ENCODE results near the gene SLC26A1.
A peak's percentile ranks its signal among the peaks of the same experiment; 100 is the strongest.

The SLC26A1 gene

DNA sequence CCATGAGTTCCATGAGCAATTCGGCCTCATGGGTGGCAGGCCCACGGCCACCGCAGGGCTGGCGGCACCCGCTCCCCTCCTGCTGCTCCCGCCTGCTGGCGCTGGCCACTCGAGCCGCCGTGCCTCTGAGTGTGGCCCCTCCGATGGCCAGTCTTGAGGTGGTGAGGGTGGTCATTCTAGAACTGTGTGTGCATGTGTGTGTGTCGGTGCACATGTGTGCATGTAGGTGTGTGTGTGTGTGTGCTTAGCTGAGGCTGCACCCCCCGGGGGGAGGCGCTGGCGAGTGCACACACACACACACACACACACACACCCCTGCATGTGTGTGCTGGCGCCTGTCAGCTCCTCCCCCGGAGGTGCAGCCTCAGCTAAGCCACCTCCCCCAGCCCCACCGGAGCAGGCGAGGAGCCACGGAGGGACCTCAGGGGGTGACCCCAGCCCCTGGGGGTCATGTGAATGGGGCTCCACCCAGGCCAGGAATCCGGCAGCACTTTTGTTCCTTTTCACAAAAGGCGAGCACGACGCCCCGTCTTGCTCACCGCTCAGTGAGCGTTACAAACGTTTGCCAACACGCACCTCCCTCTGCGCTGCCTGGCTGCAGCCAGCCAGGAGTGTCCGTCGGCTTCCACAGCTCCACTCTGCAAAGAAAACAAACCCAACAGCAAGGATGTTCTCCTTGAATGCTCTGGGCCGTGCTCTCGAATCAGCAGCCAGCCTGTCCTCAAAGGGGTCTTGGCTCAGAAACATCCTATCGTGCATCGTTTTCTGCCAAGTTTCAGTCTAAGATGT, 48.1 kb upstream of the SLC26A1 start:
- peak overlapping the region; percentile 87 for H3K23ac ChIP-seq (ENCODE audit: low read depth, low read length, poor library complexity)
- H3K14ac ChIP-seq (ENCODE audit: low read length), result peak overlapping the region; percentile 89
- peak overlapping the region in 1 of 2 donors; percentile 5 for H3K4me3 ChIP-seq (ENCODE audit: low read length in 2 of 2)
- peak overlapping the region; percentile 99 for H2BK15ac ChIP-seq (ENCODE audit: low read length)
- H3K9me3 ChIP-seq (replicated peaks in 1 of 2; ENCODE audit: control insufficient read depth in 2 of 2, insufficient read depth in 1 of 2, low read depth in 1 of 2, low read length in 2 of 2), result no peaks in the 10 kb centered on the region
- H3K4ac ChIP-seq (ENCODE audit: low read length), result peak overlapping the region; percentile 99
- H2BK12ac ChIP-seq (ENCODE audit: low read length), result peak overlapping the region; percentile 100
- peak overlapping the region; percentile 63 for H3K9ac ChIP-seq (ENCODE audit: low read depth, low read length, poor library complexity)
- H3K18ac ChIP-seq (ENCODE audit: low read length), result peak overlapping the region; percentile 98
- H2BK120ac ChIP-seq (ENCODE audit: low read depth, low read length), result peak overlapping the region; percentile 100
- peaks cover 56 to 65% of the 10 kb centered on the region in 2 donors for H3K4me1 ChIP-seq (ENCODE audit: control insufficient read depth in 2 of 2, insufficient read depth in 1 of 2, low read depth in 1 of 2, low read length in 2 of 2)
- no CpG with 5 or more reads among the region's 36 CpGs for WGBS, 2 donors (ENCODE audit: extremely low coverage in 2 of 2, insufficient read length in 2 of 2, insufficient replicate concordance in 1 of 2)
- H3K36me3 ChIP-seq (replicated peaks in 1 of 2; ENCODE audit: control insufficient read depth in 2 of 2, insufficient read depth in 2 of 2, low read length in 2 of 2), result no peaks in the 10 kb centered on the region
- peak overlapping the region; percentile 54 for H3K4me2 ChIP-seq (ENCODE audit: insufficient read depth, low read length, poor library complexity, severe bottlenecking)
- peak; percentile 82 for DNase-seq (ENCODE audit: low spot score)
- peak overlapping the region; percentile 99 for H2BK5ac ChIP-seq (ENCODE audit: low read length)
- H4K91ac ChIP-seq (ENCODE audit: low read depth, low read length, poor library complexity), result peak overlapping the region; percentile 89
- H2AK5ac ChIP-seq (ENCODE audit: low read depth, low read length), result peak overlapping the region; percentile 100
- H3K27ac ChIP-seq (replicated peaks; ENCODE audit: low read length), result peak overlapping the region; percentile 98
- peaks cover 2% of the 10 kb centered on the region for H3K79me1 ChIP-seq (ENCODE audit: low read depth, low read length)
- H4K8ac ChIP-seq (ENCODE audit: low read depth, low read length), result peak overlapping the region; percentile 96
- H2AFZ ChIP-seq (ENCODE audit: low read length), result peak overlapping the region; percentile 92
- H3K27me3 ChIP-seq (ENCODE audit: control insufficient read depth in 3 of 3, insufficient read depth in 3 of 3, low read depth in 1 of 3, low read length in 3 of 3), result no peaks in the 10 kb centered on the region

DNA sequence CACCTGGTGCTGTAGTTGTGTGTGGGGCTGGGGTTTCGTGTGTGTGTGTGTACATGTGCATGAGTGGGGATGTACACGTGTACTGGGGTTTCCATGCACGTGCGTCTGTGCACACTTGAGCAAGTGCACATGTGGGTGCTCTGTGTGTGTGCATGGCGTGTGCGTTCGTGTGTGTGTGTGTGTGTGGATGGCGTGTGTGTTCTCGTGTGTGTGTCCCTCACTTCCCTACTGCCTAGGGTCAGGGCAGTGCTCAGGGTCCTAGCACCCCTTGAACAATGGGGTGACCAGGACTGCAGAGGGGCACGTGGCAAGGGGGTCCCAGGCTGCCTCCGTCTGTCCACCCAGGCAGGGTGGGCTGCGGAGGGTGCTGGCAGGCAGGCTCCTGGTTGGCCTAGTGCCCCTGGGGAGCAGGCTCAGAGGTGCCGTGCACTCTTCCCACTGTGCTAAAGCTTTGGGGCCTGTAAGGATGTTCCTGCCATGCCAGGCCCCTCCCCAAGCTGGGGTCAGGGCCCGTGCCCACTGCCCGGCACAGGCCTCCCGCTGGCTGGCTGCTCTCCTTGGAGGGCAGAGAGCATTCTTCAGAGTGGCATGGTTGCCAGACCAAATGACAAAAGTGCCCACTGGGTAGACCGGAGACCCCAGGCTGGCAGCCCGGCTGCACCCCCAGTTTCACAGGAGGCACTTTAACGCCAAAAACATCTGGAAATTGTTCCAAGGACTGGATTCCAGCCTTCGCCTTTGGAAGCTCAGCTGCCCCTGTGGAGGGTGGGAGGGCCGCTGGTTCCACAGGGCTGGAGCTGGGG, 47.3 kb upstream of the SLC26A1 start:
- Histone ChIP-seq H3K9me3 (replicated peaks in 1 of 2; ENCODE audit: control insufficient read depth in 2 of 2, insufficient read depth in 1 of 2, low read depth in 1 of 2, low read length in 2 of 2) (no peaks in the 10 kb centered on the region), H3K9ac (ENCODE audit: low read depth, low read length, poor library complexity) (peak overlapping the region; percentile 81), H3K18ac (ENCODE audit: low read length) (peak overlapping the region; percentile 97), H3K27ac (replicated peaks; ENCODE audit: low read length) (peak overlapping the region; percentile 98), H4K8ac (ENCODE audit: low read depth, low read length) (peak overlapping the region; percentile 96), H3K4me2 (ENCODE audit: insufficient read depth, low read length, poor library complexity, severe bottlenecking) (no peak overlapping the region), H2BK5ac (ENCODE audit: low read length) (peak overlapping the region; percentile 99), H2AK5ac (ENCODE audit: low read depth, low read length) (peak overlapping the region; percentile 100), H2BK120ac (ENCODE audit: low read depth, low read length) (peak overlapping the region; percentile 100), H3K23ac (ENCODE audit: low read depth, low read length, poor library complexity) (peak overlapping the region; percentile 87), H2BK12ac (ENCODE audit: low read length) (peak overlapping the region; percentile 100), H3K4me3 (ENCODE audit: low read length in 2 of 2) (peak overlapping the region in 1 of 2 donors; percentile 46), H3K79me1 (ENCODE audit: low read depth, low read length) (peaks cover 2% of the 10 kb centered on the region), H3K4me1 (ENCODE audit: control insufficient read depth in 2 of 2, insufficient read depth in 1 of 2, low read depth in 1 of 2, low read length in 2 of 2) (peaks cover 60 to 69% of the 10 kb centered on the region in 2 donors), H4K91ac (ENCODE audit: low read depth, low read length, poor library complexity) (peak overlapping the region; percentile 98), H3K36me3 (replicated peaks in 1 of 2; ENCODE audit: control insufficient read depth in 2 of 2, insufficient read depth in 2 of 2, low read length in 2 of 2) (no peaks in the 10 kb centered on the region), H2AFZ (ENCODE audit: low read length) (peak overlapping the region; percentile 92), H2BK15ac (ENCODE audit: low read length) (peak overlapping the region; percentile 99), H3K27me3 (ENCODE audit: control insufficient read depth in 3 of 3, insufficient read depth in 3 of 3, low read depth in 1 of 3, low read length in 3 of 3) (no peaks in the 10 kb centered on the region), H3K14ac (ENCODE audit: low read length) (peak overlapping the region; percentile 89), H3K4ac (ENCODE audit: low read length) (peak overlapping the region; percentile 99)
- DNase-seq (ENCODE audit: low spot score), result no peak
- WGBS, 2 donors (ENCODE audit: extremely low coverage in 2 of 2, insufficient read length in 2 of 2, insufficient replicate concordance in 1 of 2), result no CpG with 5 or more reads among the region's 21 CpGs

DNA sequence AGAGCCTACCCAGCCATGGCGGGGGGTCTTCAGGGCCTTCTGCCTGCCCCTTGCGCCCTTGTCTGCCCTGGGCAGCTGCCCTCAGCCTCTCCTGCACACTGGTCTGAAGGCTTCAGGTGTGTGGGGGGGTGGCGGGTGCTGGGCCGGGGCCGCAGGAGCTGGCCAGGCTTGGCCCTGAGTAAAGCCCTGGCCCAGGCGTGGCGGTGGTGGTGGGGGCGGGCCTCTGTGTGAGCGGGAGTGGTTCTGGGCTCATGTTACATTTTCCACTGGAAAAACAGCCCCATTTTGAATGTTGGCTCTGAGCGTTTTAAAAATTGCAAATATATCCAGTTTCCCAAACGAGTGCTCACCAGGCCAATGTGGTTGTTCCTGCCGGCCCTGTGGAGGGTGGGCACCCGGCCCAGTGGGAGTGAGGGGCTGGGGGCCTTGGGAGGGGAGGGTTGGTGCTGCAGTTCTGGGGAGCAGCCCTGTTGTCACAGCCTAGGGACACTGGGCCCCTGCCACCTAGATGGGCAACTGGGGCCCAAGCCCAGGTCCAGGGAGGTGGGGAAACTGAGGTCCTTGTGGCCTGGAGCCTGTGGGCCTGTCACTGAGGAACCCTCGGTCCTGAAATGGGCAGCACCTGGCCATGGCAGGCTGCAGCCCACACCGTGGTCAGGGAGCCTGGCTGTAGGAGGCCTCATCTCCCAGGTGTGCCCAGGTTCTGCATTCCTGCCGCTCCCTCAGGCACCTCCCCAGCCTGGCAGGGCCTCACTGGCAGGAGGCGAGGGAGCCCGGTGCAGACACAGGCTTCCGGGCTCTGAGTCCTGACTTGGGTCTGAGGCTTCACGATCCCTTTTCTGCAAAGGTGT, 46.5 kb upstream of the SLC26A1 start:
- peaks cover 60 to 61% of the 10 kb centered on the region in 2 donors for H3K4me1 ChIP-seq (ENCODE audit: control insufficient read depth in 2 of 2, insufficient read depth in 1 of 2, low read depth in 1 of 2, low read length in 2 of 2)
- H3K9me3 ChIP-seq (replicated peaks in 1 of 2; ENCODE audit: control insufficient read depth in 2 of 2, insufficient read depth in 1 of 2, low read depth in 1 of 2, low read length in 2 of 2), result no peaks in the 10 kb centered on the region
- H3K36me3 ChIP-seq (replicated peaks in 1 of 2; ENCODE audit: control insufficient read depth in 2 of 2, insufficient read depth in 2 of 2, low read length in 2 of 2), result no peaks in the 10 kb centered on the region
- peak overlapping the region; percentile 89 for H3K14ac ChIP-seq (ENCODE audit: low read length)
- H2BK120ac ChIP-seq (ENCODE audit: low read depth, low read length), result peak overlapping the region; percentile 100
- H3K4ac ChIP-seq (ENCODE audit: low read length), result peak overlapping the region; percentile 99
- peak overlapping the region; percentile 98 for H4K8ac ChIP-seq (ENCODE audit: low read depth, low read length)
- H2AFZ ChIP-seq (ENCODE audit: low read length), result peak overlapping the region; percentile 49
- H3K9ac ChIP-seq (ENCODE audit: low read depth, low read length, poor library complexity), result no peak overlapping the region
- peak overlapping the region; percentile 100 for H2BK12ac ChIP-seq (ENCODE audit: low read length)
- H3K79me1 ChIP-seq (ENCODE audit: low read depth, low read length), result peaks cover 2% of the 10 kb centered on the region
- H3K4me2 ChIP-seq (ENCODE audit: insufficient read depth, low read length, poor library complexity, severe bottlenecking), result no peak overlapping the region
- no peaks in the 10 kb centered on the region for H3K27me3 ChIP-seq (ENCODE audit: control insufficient read depth in 3 of 3, insufficient read depth in 3 of 3, low read depth in 1 of 3, low read length in 3 of 3)
- H2BK15ac ChIP-seq (ENCODE audit: low read length), result peak overlapping the region; percentile 99
- WGBS, 2 donors (ENCODE audit: extremely low coverage in 2 of 2, insufficient read length in 2 of 2, insufficient replicate concordance in 1 of 2), result no CpG with 5 or more reads among the region's 20 CpGs
- H3K23ac ChIP-seq (ENCODE audit: low read depth, low read length, poor library complexity), result peak overlapping the region; percentile 87
- no peak overlapping the region for H3K4me3 ChIP-seq (ENCODE audit: low read length in 2 of 2)
- DNase-seq (ENCODE audit: low spot score), result no peak
- peak overlapping the region; percentile 99 for H3K18ac ChIP-seq (ENCODE audit: low read length)
- H2BK5ac ChIP-seq (ENCODE audit: low read length), result peak overlapping the region; percentile 99
- peak overlapping the region; percentile 98 for H4K91ac ChIP-seq (ENCODE audit: low read depth, low read length, poor library complexity)
- H2AK5ac ChIP-seq (ENCODE audit: low read depth, low read length), result peak overlapping the region; percentile 100
- H3K27ac ChIP-seq (replicated peaks; ENCODE audit: low read length), result peak overlapping the region; percentile 98
